K562 (cell line): ENCODE data around the gene AQP9. TPM values are rescaled to one million over a fixed set of nuclear protein-coding genes. Genes with fewer than 3 reads are reported as not detected.

Experiments used
- ATAC-seq: fragments of 200-7000 bp; cut with Tn5 transposase; 3 replicates; pipeline ENCODE4 v1.9.1; 2020; ENCODE audit warnings: moderate library complexity
- BruUV-seq: library from RNA; stranded (reverse); fragments of 400-500 nt; replicated peaks from 2 replicates; lab custom pipeline; 2021; lab: Mats Ljungman, UMichigan
- CTCF ChIA-PET: fragments of 300-600 bp; formaldehyde crosslinking; extraction: SDS; loops from one replicate; lab custom pipeline; 2021; ENCODE audit warnings: low intra/inter-chr PET ratio; lab: Yijun Ruan, JAX
- POLR2A ChIA-PET: fragments of 300-600, 350-650 bp; sonication (Branson Sonifier 250); formaldehyde crosslinking; extraction: SDS; loops from one replicate; lab custom pipeline; 2021; ENCODE audit warnings: antibody characterized with exemption, inconsistent platforms; lab: Yijun Ruan, JAX
- DNase-seq, 4 experiments: peaks; one replicate each; pipeline versions ENCODE4 v3.0.0 to v3.0.0-alpha.2; 2011 to 2018; ENCODE audit warnings: low spot score in 3 of 4, mixed read lengths in 3 of 4; ENCODE audit errors: extremely low read depth in 1 of 4
- FAIRE-seq: peaks from 2 replicates; lab custom pipeline; 2011; peaks lifted over from hg19 to GRCh38; lab: Jason Lieb, UNC
- H2AFZ ChIP-seq: 2 replicates; pipeline ENCODE4 v1.6.0; 2011; ENCODE audit warnings: low read depth, low read length, control low read depth, inconsistent platforms
- H3K27ac ChIP-seq: fragments of 200-600 bp; 3 replicates; pipeline ENCODE4 v1.8.0; 2011; ENCODE audit warnings: low read depth, mild to moderate bottlenecking, control low read depth, inconsistent platforms, low read length, moderate library complexity, mixed read lengths; ENCODE audit errors: extremely low read depth
- H3K27me3 ChIP-seq, 2 experiments: fragments of 300-600 bp in 1 of 2; 2 replicates in 1 of 2; 3 replicates in 1 of 2; pipeline versions ENCODE4 v1.6.0 to v1.8.0; 2011; ENCODE audit warnings: inconsistent platforms in 2 of 2, low read length in 2 of 2, mild to moderate bottlenecking in 1 of 2, mixed read lengths in 1 of 2, moderate library complexity in 1 of 2; ENCODE audit not compliant: control insufficient read depth in 2 of 2, insufficient read depth in 2 of 2
- H3K36me3 ChIP-seq: fragments of 300-600 bp; 3 replicates; pipeline ENCODE4 v1.8.0; 2011; ENCODE audit warnings: mild to moderate bottlenecking, low read length, inconsistent platforms; ENCODE audit not compliant: control insufficient read depth, insufficient read depth
- H3K4me1 ChIP-seq, 2 experiments: fragments of 200-600 bp in 1 of 2; replicated peaks in 1 of 2; 2 replicates in 1 of 2; 3 replicates in 1 of 2; pipeline versions ENCODE4 v1.5.1 to v1.8.0; 2011; ENCODE audit warnings: inconsistent platforms in 2 of 2, low read length in 2 of 2, mild to moderate bottlenecking in 1 of 2, mixed read lengths in 1 of 2, moderate library complexity in 1 of 2; ENCODE audit not compliant: control insufficient read depth in 2 of 2, insufficient read depth in 2 of 2
- H3K4me2 ChIP-seq: 2 replicates; pipeline ENCODE4 v1.6.1; 2011; ENCODE audit warnings: low read length, control low read depth, inconsistent platforms, mixed read lengths; ENCODE audit not compliant: insufficient read depth
- H3K4me3 ChIP-seq: fragments of 200-600 bp; sonication (generic), shearing (Covaris generic); 2 replicates; pipeline ENCODE4 v1.5.1; 2016; ENCODE audit warnings: control low read depth, inconsistent platforms
- H3K79me2 ChIP-seq: fragments of 200-600 bp; 3 replicates; pipeline ENCODE4 v1.8.0; 2011; ENCODE audit warnings: low read length, inconsistent platforms; ENCODE audit not compliant: control insufficient read depth, insufficient read depth
- H3K9ac ChIP-seq, 2 experiments: 2 replicates each; pipeline versions ENCODE4 v1.6.0 to v1.6.1; 2011; ENCODE audit warnings: low read depth in 2 of 2, low read length in 2 of 2, control low read depth in 1 of 2, inconsistent platforms in 1 of 2, mild to moderate bottlenecking in 1 of 2, mixed read lengths in 1 of 2; ENCODE audit not compliant: insufficient read depth in 1 of 2
- H3K9me1 ChIP-seq: one replicate; pipeline ENCODE4 v1.6.0; 2011; ENCODE audit warnings: inconsistent platforms, mild to moderate bottlenecking, low read length, moderate library complexity; ENCODE audit not compliant: control insufficient read depth, insufficient read depth
- H3K9me3 ChIP-seq: replicated peaks from 2 replicates; pipeline ENCODE4 v1.5.1; 2011; ENCODE audit warnings: low read depth, low read length, inconsistent platforms; ENCODE audit not compliant: control insufficient read depth, insufficient read depth
- H4K20me1 ChIP-seq: replicated peaks from 2 replicates; pipeline ENCODE4 v1.6.1; 2011; ENCODE audit warnings: low read length, inconsistent platforms, mixed read lengths; ENCODE audit not compliant: control insufficient read depth, insufficient read depth
- ASH1L ChIP-seq: fragments of 450-650 bp; IDR thresholded peaks from 2 replicates; pipeline ENCODE4 v1.6.1; 2018; ENCODE audit warnings: borderline replicate concordance, mild to moderate bottlenecking, low read depth; ENCODE audit not compliant: partially characterized antibody
- CBX5 ChIP-seq: IDR thresholded peaks from 2 replicates; pipeline ENCODE4 v1.6.1; 2014; ENCODE audit warnings: low read depth, borderline replicate concordance
- COPS2 ChIP-seq: fragments of 450-650 bp; conservative IDR thresholded peaks from 2 replicates; pipeline ENCODE4 v1.6.1; 2016; ENCODE audit warnings: mild to moderate bottlenecking, moderate library complexity
- CXXC5 ChIP-seq: fragments of 250-450 bp; sonication (Bioruptor Pico); IDR thresholded peaks from 2 replicates; pipeline ENCODE4 v1.8.0; 2022; ENCODE audit warnings: inconsistent platforms, mild to moderate bottlenecking, moderate library complexity
- ESRRB ChIP-seq: fragments of 250-450 bp; sonication (Bioruptor Pico); IDR thresholded peaks from 2 replicates; pipeline ENCODE4 v1.5.0; 2020; ENCODE audit warnings: mild to moderate bottlenecking, moderate library complexity, borderline replicate concordance
- FOXJ3 ChIP-seq: sonication (generic); formaldehyde crosslinking; IDR thresholded peaks from 2 replicates; pipeline ENCODE4 v1.4.0; 2020; ENCODE audit warnings: mild to moderate bottlenecking, missing genetic modification reagents
- GATA2 ChIP-seq: sonication (generic); formaldehyde crosslinking; IDR thresholded peaks from 2 replicates; pipeline ENCODE4 v1.4.0; 2020; ENCODE audit warnings: mild to moderate bottlenecking, missing genetic modification reagents
- HDAC2 ChIP-seq: fragments of 450-650 bp; IDR thresholded peaks from 2 replicates; pipeline ENCODE4 v1.6.1; 2016; ENCODE audit warnings: mild to moderate bottlenecking
- HEY1 ChIP-seq: fragments of 250-450 bp; sonication (Bioruptor Pico); IDR thresholded peaks from 2 replicates; pipeline ENCODE4 v1.5.0; 2020; ENCODE audit warnings: mild to moderate bottlenecking, moderate library complexity, borderline replicate concordance
- HMG20A ChIP-seq: fragments of 450-650 bp; formaldehyde crosslinking; conservative IDR thresholded peaks from 2 replicates; pipeline ENCODE4 v1.4.0; 2020; ENCODE audit warnings: mild to moderate bottlenecking, mixed read lengths
- HNRNPUL1 ChIP-seq: fragments of 200-400 bp; formaldehyde crosslinking; IDR thresholded peaks from 2 replicates; pipeline ENCODE4 v1.6.1; 2017; ENCODE audit warnings: low read length
- HOXB6 ChIP-seq: fragments of 250-450 bp; sonication (Bioruptor Pico); IDR thresholded peaks from 2 replicates; pipeline ENCODE4 v1.5.1; 2022; ENCODE audit warnings: mild to moderate bottlenecking, borderline replicate concordance
- RCOR1 ChIP-seq, 2 experiments: IDR thresholded peaks; 2 replicates each; pipeline ENCODE4 v1.6.1; 2012; ENCODE audit warnings: low read depth in 2 of 2, low read length in 2 of 2, borderline replicate concordance in 1 of 2, improper control_type of control experiment in 1 of 2
- SMAD4 ChIP-seq: fragments of 250-450 bp; sonication (Bioruptor Pico); conservative IDR thresholded peaks from 2 replicates; pipeline ENCODE4 v1.8.0; 2021; ENCODE audit warnings: inconsistent platforms, mild to moderate bottlenecking, moderate library complexity
- TCFL5 ChIP-seq: fragments of 250-450 bp; sonication (Bioruptor Pico); conservative IDR thresholded peaks from 2 replicates; pipeline ENCODE4 v1.6.1; 2021; ENCODE audit warnings: mild to moderate bottlenecking, moderate library complexity, matching md5 sums
- ZC3H8 ChIP-seq: fragments of 450-650 bp; IDR thresholded peaks from 2 replicates; pipeline ENCODE4 v1.6.1; 2017
- ZNF644 ChIP-seq: fragments of 200-800 bp; sonication (Bioruptor generic); IDR thresholded peaks from 2 replicates; pipeline ENCODE4 v1.6.1; 2016; ENCODE audit warnings: low read depth, missing genetic modification characterization, missing compliant biosample characterization
- WGBS: fragments of 100-300 bp; shearing (Covaris generic); methylation state at CpG from one replicate; pipeline ENCODE4 v1.1.6; 2016; ENCODE audit warnings: low coverage, mixed read lengths; ENCODE audit not compliant: insufficient coverage; ENCODE audit errors: missing lambda C conversion rate; 5-methylcytosine and 5-hydroxymethylcytosine counted together
- in situ Hi-C: fragments of 300-500 bp; cut with MboI; formaldehyde crosslinking; loops from 4 replicates; pipeline ENCODE4 v1.15.0; 2018; ENCODE audit warnings: inconsistent platforms, mixed read lengths
- intact Hi-C: fragments of 100-400 bp; cut with micrococcal nuclease; formaldehyde crosslinking; loops from 2 replicates; pipeline ENCODE4 v1.14.2; 2022
- polyA plus RNA-seq, 8 experiments: library from polyadenylated mRNA; depleted of rRNA in 4 of 8; stranded (reverse) in 5 of 8; unstranded in 3 of 8; fragments of >200 nt; fragmentation: Nextera tagmentation in 2 of 8; fragmentation: Illumina TruSeq in 1 of 8; extraction: Ambion mirVana in 2 of 8; extraction: Trizol in 1 of 8; gene quantifications; 2 replicates each; pipeline versions ENCODE4 v1.2.1 to v1.2.3, GENCODE V29; 2011 to 2014; ENCODE audit warnings: inconsistent platforms in 1 of 8, missing spikeins in 1 of 8
- total RNA-seq, 7 experiments: library from RNA; depleted of rRNA in 6 of 7; stranded (reverse); fragments of >200 nt in 6 of 7; fragmentation: Illumina TruSeq in 2 of 7; extraction: Trizol in 2 of 7; gene quantifications; 2 replicates each; pipeline versions ENCODE4 v1.2.1 to v1.2.3, GENCODE V29; 2011 to 2021; ENCODE audit warnings: low replicate concordance in 1 of 7
- TF ChIP-seq, protein P1 (sequence below): IDR thresholded peaks from 2 replicates; pipeline ENCODE4 v1.6.1; 2011; ENCODE audit warnings: borderline replicate concordance, low read depth, mild to moderate bottlenecking, moderate library complexity, low read length; ENCODE audit not compliant: insufficient read depth, poor library complexity, severe bottlenecking
- TF ChIP-seq, protein P2 (sequence below), 2 experiments: IDR thresholded peaks; 2 replicates each; pipeline ENCODE4 v1.6.1; 2012; ENCODE audit warnings: improper control_type of control experiment in 2 of 2, low read depth in 2 of 2, low read length in 2 of 2, borderline replicate concordance in 1 of 2

The AQP9 gene
- total and polyA plus RNA-seq, 9 of the 15 experiments (the other 6 are each of a cell fraction or from before 2014, with no cell fraction given) = 0.04 to 0.33 (median 0.07) TPM; not detected in 4

DNA sequence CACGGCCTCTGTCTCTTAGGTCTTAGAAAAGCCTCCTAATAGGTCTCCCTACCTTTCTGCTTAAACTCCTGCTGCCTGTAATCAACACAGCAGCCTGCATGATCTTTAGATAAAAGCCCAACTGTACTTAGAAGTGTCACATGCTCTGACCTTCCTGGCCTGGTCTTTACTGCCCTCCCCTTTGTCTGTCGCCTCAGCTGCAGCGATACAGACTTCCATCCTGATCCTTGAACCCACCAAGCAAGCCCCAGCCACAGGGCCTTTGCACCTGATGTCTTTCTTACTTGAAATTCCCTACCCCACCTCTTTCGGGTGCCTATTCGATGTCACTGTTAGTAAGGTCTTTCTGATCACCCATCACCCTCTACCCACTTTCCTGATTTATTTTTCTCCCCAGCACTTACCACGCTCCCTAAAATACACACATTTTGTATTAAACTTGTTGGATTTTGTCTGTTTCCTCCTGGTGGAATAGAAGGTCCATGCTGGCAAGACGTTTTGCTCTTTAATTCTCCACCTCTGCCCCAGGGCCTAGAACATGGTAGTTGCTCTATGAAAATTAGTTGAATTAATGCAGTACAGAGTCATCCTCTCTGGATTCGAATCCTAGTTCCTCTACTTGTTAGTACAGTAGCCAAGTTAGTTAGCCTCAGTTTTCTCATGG, 51.1 kb downstream of the AQP9 start:
- no TSS peak for BruUV-seq
- Histone ChIP-seq H3K9me1 (no peaks in the 10 kb centered on the region), H3K4me1 (peaks cover 4 to 10% of the 10 kb centered on the region in 2 experiments; a peak in 4 of 5 replicates), H4K20me1 (no peaks in the 10 kb centered on the region), H3K4me2 (no peak overlapping the region), H2AFZ (no peak overlapping the region; the same call in 1 of the 2 replicates), H3K27me3 (no peaks in the 10 kb centered on the region), H3K27ac (no peak overlapping the region), H3K36me3 (no peaks in the 10 kb centered on the region), H3K9me3 (no peaks in the 10 kb centered on the region), H3K4me3 (no peak overlapping the region), H3K9ac (no peak overlapping the region), H3K79me2 (no peaks in the 10 kb centered on the region)
- 43% methylated on average over 8 of the region's 8 CpGs for WGBS
- DNase-seq = peak in 2 of 4 experiments; percentile 38 to 61
- ChIA-PET CTCF (no interaction called here), POLR2A (no interaction called here)
- peak; percentile 87 for ATAC-seq
- in situ Hi-C loops (loop anchor here (10.0 kb wide), 3 partner anchors 324 to 624 kb away; no protein-coding TSS in a partner anchor), intact Hi-C loops (no loop called here)
- peak; percentile 44 for FAIRE-seq
- TF ChIP-seq FOXJ3 (CRISPR knock-in tag) (no peak), RCOR1 (IDR thresholded peaks at IDR 0.05; ENCODE audit: borderline replicate concordance in 1 of 2, low read depth in 2 of 2, low read length in 2 of 2) (peak in 1 of 2 experiments; percentile 93; a peak in 2 of 4 replicates), GATA2 (CRISPR knock-in tag) (peak; percentile 39; the same call in 1 of the 2 replicates), HNRNPUL1 (no peak), HEY1 (CRISPR knock-in tag) (no peak), ESRRB (no peak), HDAC2 (peak; percentile 83; the same call in 1 of the 2 replicates), SMAD4 (CRISPR knock-in tag) (0 out of 2 replicates have a peak, but pooled peaks have one; percentile 22), HMG20A (CRISPR knock-in tag) (no peak), ZC3H8 (no peak), TCFL5 (CRISPR knock-in tag) (no peak), CBX5 (no peak), COPS2 (no peak), ASH1L (no peak), CXXC5 (0 out of 2 replicates have a peak, but pooled peaks have one; percentile 24), HOXB6 (CRISPR knock-in tag) (no peak), ZNF644 (tag) (no peak)
- TF ChIP-seq, protein P1, sequence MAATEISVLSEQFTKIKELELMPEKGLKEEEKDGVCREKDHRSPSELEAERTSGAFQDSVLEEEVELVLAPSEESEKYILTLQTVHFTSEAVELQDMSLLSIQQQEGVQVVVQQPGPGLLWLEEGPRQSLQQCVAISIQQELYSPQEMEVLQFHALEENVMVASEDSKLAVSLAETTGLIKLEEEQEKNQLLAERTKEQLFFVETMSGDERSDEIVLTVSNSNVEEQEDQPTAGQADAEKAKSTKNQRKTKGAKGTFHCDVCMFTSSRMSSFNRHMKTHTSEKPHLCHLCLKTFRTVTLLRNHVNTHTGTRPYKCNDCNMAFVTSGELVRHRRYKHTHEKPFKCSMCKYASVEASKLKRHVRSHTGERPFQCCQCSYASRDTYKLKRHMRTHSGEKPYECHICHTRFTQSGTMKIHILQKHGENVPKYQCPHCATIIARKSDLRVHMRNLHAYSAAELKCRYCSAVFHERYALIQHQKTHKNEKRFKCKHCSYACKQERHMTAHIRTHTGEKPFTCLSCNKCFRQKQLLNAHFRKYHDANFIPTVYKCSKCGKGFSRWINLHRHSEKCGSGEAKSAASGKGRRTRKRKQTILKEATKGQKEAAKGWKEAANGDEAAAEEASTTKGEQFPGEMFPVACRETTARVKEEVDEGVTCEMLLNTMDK = no peak
- TF ChIP-seq, protein P2, sequence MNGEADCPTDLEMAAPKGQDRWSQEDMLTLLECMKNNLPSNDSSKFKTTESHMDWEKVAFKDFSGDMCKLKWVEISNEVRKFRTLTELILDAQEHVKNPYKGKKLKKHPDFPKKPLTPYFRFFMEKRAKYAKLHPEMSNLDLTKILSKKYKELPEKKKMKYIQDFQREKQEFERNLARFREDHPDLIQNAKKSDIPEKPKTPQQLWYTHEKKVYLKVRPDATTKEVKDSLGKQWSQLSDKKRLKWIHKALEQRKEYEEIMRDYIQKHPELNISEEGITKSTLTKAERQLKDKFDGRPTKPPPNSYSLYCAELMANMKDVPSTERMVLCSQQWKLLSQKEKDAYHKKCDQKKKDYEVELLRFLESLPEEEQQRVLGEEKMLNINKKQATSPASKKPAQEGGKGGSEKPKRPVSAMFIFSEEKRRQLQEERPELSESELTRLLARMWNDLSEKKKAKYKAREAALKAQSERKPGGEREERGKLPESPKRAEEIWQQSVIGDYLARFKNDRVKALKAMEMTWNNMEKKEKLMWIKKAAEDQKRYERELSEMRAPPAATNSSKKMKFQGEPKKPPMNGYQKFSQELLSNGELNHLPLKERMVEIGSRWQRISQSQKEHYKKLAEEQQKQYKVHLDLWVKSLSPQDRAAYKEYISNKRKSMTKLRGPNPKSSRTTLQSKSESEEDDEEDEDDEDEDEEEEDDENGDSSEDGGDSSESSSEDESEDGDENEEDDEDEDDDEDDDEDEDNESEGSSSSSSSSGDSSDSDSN (IDR thresholded peaks at IDR 0.05; ENCODE audit: borderline replicate concordance in 1 of 2, low read depth in 2 of 2, low read length in 2 of 2) = no peak
